Activated CD8-positive, alpha-beta T cell treated with anti-CD3 and anti-CD28 coated beads for 36 hours (primary cell): Measurements from ENCODE around the gene CEP164. TPM values are rescaled to one million over a fixed set of nuclear protein-coding genes. Genes with fewer than 3 reads are reported as not detected.

Source experiments
- ATAC-seq: fragments of 200-7000 bp; cut with Tn5 transposase; one replicate; pipeline ENCODE4 v1.10.0; 2021; ENCODE audit warnings: mild to moderate bottlenecking, moderate library complexity
- CTCF ChIA-PET: fragments of 350-600 bp; sonication (Branson Sonifier 250); formaldehyde crosslinking; loops from one replicate; lab custom pipeline; 2021; ENCODE audit warnings: antibody characterized with exemption; lab: Charles Lee
- POLR2A ChIA-PET: fragments of 350-600 bp; sonication (Branson Sonifier 250); formaldehyde crosslinking; loops from one replicate; lab custom pipeline; 2021; ENCODE audit warnings: antibody characterized with exemption; lab: Charles Lee
- DNase-seq: peaks from one replicate; pipeline ENCODE4 v3.0.0-alpha.2; 2020
- H3K27ac Mint-ChIP-seq: one replicate; pipeline ENCODE4 v1.8.0; 2021; ENCODE audit warnings: mild to moderate bottlenecking, mixed read lengths
- H3K27me3 Mint-ChIP-seq: one replicate; pipeline ENCODE4 v1.8.0; 2021; ENCODE audit warnings: mixed read lengths
- H3K36me3 Mint-ChIP-seq: one replicate; pipeline ENCODE4 v1.8.0; 2021; ENCODE audit warnings: low read depth, mixed read lengths
- H3K4me1 Mint-ChIP-seq: one replicate; pipeline ENCODE4 v1.8.0; 2021; ENCODE audit warnings: low read depth, mixed read lengths
- H3K4me3 Mint-ChIP-seq: one replicate; pipeline ENCODE4 v1.8.0; 2021; ENCODE audit warnings: mild to moderate bottlenecking, moderate library complexity, mixed read lengths
- H3K9me3 Mint-ChIP-seq: one replicate; pipeline ENCODE4 v1.8.0; 2021; ENCODE audit warnings: mixed read lengths
- intact Hi-C: fragments of 100-400 bp; cut with micrococcal nuclease; formaldehyde crosslinking; loops from one replicate; pipeline ENCODE4 v1.10.0; 2022
- total RNA-seq, 2 experiments: library from RNA; stranded (reverse); gene quantifications; one replicate each; pipeline ENCODE4 v1.2.3, GENCODE V29; 2021
- TF ChIP-seq, protein P1 (sequence below): fragments of 200-600 bp; IDR thresholded peaks from one replicate; pipeline ENCODE4 v1.8.0; 2022; ENCODE audit warnings: antibody characterized with exemption, mild to moderate bottlenecking

CEP164 gene
- total RNA-seq, 2 experiments from 2014 or later: 24.0 to 25.5 TPM

GRCh38 chr11:117415358-117415896, 87.8 kb downstream of the CEP164 start:
- no peak for ATAC-seq
- ChIA-PET POLR2A (no interaction called here), CTCF (interaction anchor here (1.3 to 6.6 kb wide), 2 partner anchors 11 to 15 kb away, joined by 3 to 56 read pairs; no protein-coding TSS in a partner anchor)
- Mint-ChIP-seq H3K9me3 (no peaks in the 10 kb centered on the region), H3K36me3 (no peaks in the 10 kb centered on the region), H3K4me1 (no peaks in the 10 kb centered on the region), H3K27me3 (no peaks in the 10 kb centered on the region), H3K27ac (no peak overlapping the region), H3K4me3 (no peak overlapping the region)
- DNase-seq: no peak
- TF ChIP-seq, protein P1, sequence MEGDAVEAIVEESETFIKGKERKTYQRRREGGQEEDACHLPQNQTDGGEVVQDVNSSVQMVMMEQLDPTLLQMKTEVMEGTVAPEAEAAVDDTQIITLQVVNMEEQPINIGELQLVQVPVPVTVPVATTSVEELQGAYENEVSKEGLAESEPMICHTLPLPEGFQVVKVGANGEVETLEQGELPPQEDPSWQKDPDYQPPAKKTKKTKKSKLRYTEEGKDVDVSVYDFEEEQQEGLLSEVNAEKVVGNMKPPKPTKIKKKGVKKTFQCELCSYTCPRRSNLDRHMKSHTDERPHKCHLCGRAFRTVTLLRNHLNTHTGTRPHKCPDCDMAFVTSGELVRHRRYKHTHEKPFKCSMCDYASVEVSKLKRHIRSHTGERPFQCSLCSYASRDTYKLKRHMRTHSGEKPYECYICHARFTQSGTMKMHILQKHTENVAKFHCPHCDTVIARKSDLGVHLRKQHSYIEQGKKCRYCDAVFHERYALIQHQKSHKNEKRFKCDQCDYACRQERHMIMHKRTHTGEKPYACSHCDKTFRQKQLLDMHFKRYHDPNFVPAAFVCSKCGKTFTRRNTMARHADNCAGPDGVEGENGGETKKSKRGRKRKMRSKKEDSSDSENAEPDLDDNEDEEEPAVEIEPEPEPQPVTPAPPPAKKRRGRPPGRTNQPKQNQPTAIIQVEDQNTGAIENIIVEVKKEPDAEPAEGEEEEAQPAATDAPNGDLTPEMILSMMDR: no peak
- intact Hi-C loops: no loop called here

DNA sequence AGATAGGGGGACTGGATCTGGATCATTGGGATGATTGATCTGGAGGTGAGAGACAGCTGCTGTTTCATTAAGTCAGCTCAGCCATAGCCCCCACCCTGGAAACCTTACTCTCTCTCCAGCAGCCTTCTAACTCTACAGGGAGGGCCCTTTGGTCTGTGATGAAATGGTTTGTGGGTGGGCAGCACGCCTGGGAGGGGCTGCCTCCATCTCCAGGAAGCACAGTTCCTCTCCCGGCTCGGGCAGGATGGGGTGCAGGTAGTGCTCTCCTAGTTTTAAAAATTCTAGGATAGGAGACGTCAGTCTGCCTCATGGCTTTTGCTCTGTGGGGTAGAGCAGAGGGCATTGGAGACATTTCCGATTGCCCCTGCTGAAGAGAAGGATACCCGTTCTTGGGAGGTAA, 89.7 kb downstream of the CEP164 start:
- intact Hi-C loops: no loop called here
- Mint-ChIP-seq H3K9me3 (no peaks in the 10 kb centered on the region), H3K36me3 (no peaks in the 10 kb centered on the region), H3K27me3 (no peaks in the 10 kb centered on the region), H3K27ac (no peak overlapping the region), H3K4me1 (no peaks in the 10 kb centered on the region), H3K4me3 (no peak overlapping the region)
- ChIA-PET CTCF (interaction anchor here (1.9 kb wide), 1 partner anchor 9 kb away, joined by 12 read pairs; no protein-coding TSS in a partner anchor), POLR2A (no interaction called here)
- DNase-seq (no peak), ATAC-seq (no peak)
- TF ChIP-seq, protein P1: no peak

DNA sequence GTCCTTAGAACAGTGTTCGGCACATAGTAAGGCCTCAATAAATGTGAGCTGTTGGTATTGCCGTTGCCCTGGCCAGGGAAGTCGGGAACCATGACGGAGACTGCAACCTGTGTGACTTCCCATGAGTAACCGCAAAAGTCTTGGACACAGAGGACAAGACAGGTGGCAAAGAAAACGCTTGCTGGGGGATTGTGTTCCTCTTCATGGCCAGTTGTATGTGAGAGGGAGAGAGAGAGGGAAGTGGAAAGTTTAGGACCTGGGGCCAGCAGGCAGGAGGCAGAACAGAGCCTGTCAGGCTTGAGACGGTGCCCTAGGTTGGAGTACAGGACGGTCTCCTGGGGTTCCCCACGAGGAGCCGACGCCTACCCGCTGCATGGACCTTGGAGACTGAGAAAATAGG, 90.2 kb downstream of the CEP164 start:
- H3K4me3 Mint-ChIP-seq: no peak overlapping the region

DNA sequence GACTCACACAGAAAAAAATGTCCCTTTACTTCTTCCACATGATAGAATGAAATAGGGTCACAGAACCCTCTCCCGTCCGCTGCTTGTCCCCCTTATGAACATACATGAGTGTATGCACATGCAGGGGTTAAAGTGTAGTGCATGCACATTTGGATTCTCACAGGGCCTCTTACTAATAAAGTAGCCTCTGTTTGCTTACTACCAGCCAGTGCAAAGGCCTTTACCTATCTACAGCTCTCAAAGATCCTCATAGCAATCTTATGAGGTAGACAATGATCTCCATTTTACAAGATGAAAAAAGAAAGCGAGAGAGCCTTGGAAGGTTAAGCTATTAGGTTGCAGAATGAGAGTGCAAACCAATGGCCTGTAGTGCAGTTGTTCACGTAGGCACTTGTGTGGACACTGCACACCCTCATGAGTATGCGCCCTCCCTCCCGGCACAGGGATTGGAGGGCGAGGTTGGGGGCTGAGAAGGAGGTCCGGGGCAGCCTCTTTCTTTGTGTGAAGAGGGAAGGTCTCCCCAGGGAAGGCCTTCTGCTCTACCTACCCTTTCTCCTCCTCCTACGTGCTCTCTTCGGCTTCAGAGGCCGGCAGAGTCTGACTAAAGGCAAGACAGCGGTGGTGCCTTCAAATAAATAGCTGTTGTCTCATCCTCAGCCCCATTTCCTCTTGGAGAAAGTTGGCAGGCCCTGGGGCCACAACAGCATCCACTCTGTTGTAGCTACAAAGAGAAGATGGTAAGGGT, 91.3 kb downstream of the CEP164 start:
- intact Hi-C loops: no loop called here
- ChIA-PET POLR2A (no interaction called here), CTCF (no interaction called here)
- Mint-ChIP-seq H3K4me3 (no peak overlapping the region), H3K27me3 (no peaks in the 10 kb centered on the region), H3K9me3 (no peaks in the 10 kb centered on the region), H3K4me1 (no peaks in the 10 kb centered on the region), H3K27ac (no peak overlapping the region), H3K36me3 (no peaks in the 10 kb centered on the region)
- no peak for ATAC-seq
- DNase-seq: no peak
- TF ChIP-seq, protein P1: no peak

More for the DNA sequence above, 90.2 kb downstream of the CEP164 start:
- Mint-ChIP-seq H3K27me3 (no peaks in the 10 kb centered on the region), H3K27ac (no peak overlapping the region), H3K9me3 (no peaks in the 10 kb centered on the region), H3K4me1 (no peaks in the 10 kb centered on the region), H3K36me3 (no peaks in the 10 kb centered on the region)
- ChIA-PET CTCF (interaction anchor here (1.9 kb wide), 1 partner anchor 8 kb away, joined by 12 read pairs; no protein-coding TSS in a partner anchor), POLR2A (no interaction called here)
- ATAC-seq: no peak
- intact Hi-C loops: no loop called here
- TF ChIP-seq, protein P1: no peak
- DNase-seq: no peak
